HUDEP-2 (cell line): ENCODE measurements around the gene OR1F1.

Experiments used
- DNase-seq, 76 experiments: peaks; one replicate each; lab custom pipeline; 2025; ENCODE audit not compliant: unreplicated experiment in 76 of 76; lab: John Stamatoyannopoulos, UW

Gene OR1F1

GRCh38 chr16:3242709-3243108 lies 54.7 kb downstream of the OR1F1 start:
- DNase-seq, result no peak

- DNase-seq, result no peak
These were observed 55.9 kb downstream of the OR1F1 start for GRCh38 chr16:3243882-3244281.

GRCh38 chr16:3246002-3246401 lies 58.0 kb downstream of the OR1F1 start:
- DNase-seq, result no peak

GRCh38 chr16:3246876-3247275 lies 58.9 kb downstream of the OR1F1 start:
- DNase-seq, result no peak

- DNase-seq, result no peak
These were observed 60.6 kb downstream of the OR1F1 start for GRCh38 chr16:3248596-3248995.

GRCh38 chr16:3249020-3249419 lies 61.0 kb downstream of the OR1F1 start:
- DNase-seq, result no peak

GRCh38 chr16:3249451-3249850 lies 61.4 kb downstream of the OR1F1 start:
- DNase-seq, result no peak

GRCh38 chr16:3252967-3253366 lies 65.0 kb downstream of the OR1F1 start:
- DNase-seq, result no peak

GRCh38 chr16:3254309-3254708 lies 66.3 kb downstream of the OR1F1 start:
- DNase-seq, result no peak
